Gastrocnemius medialis (tissue), 4 donors: ENCODE data around the gene SHKBP1.

ENCODE experiments used
- POLR2A ChIP-seq, 2 donors: fragments of 450-650 bp; IDR thresholded peaks; one replicate each; pipeline ENCODE4 v1.6.1; 2017; ENCODE audit warnings: antibody characterized with exemption in 2 of 2, mild to moderate bottlenecking in 2 of 2, moderate library complexity in 2 of 2
- TF ChIP-seq, protein P1 (sequence below), 5 experiments: fragments of 450-650 bp in 3 of 5; fragments of 200-600 bp in 2 of 5; sonication (generic) in 2 of 5; IDR thresholded peaks in 4 of 5; conservative IDR thresholded peaks in 1 of 5; 1 replicate in 4 of 5; 2 replicates in 1 of 5; pipeline ENCODE4 v1.5.1; 2016 to 2019; ENCODE audit warnings: antibody characterized with exemption in 5 of 5, mild to moderate bottlenecking in 3 of 5, moderate library complexity in 3 of 5

DNA sequence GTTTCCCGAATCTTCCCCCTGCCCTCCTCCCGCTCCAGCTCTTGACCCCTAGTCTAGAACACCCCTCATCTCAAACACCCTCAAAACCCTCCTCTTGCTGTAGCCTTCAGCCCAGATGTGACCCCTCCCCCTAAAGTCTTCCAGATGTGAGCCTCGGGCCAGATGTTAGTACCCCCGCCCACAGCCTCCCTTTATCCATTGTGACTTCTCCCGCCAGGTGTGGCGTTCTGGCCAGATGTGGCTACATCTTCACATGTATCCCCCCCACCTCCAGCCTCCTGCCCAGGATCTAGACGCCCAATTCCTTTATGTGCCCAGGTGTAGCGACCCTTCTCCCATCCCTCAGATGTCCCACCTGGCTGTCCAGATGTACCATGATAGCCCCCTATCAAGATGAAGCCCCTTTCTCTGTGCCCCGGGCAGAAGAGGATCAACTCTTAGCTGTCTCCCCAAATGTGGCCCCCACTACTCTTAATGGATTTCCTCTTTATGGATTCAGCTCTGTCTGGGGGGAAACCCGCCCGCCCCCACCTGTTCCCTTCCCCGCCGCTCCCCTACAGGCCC lies 24.0 kb downstream of the SHKBP1 start:
- TF ChIP-seq, protein P1, sequence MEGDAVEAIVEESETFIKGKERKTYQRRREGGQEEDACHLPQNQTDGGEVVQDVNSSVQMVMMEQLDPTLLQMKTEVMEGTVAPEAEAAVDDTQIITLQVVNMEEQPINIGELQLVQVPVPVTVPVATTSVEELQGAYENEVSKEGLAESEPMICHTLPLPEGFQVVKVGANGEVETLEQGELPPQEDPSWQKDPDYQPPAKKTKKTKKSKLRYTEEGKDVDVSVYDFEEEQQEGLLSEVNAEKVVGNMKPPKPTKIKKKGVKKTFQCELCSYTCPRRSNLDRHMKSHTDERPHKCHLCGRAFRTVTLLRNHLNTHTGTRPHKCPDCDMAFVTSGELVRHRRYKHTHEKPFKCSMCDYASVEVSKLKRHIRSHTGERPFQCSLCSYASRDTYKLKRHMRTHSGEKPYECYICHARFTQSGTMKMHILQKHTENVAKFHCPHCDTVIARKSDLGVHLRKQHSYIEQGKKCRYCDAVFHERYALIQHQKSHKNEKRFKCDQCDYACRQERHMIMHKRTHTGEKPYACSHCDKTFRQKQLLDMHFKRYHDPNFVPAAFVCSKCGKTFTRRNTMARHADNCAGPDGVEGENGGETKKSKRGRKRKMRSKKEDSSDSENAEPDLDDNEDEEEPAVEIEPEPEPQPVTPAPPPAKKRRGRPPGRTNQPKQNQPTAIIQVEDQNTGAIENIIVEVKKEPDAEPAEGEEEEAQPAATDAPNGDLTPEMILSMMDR (IDR thresholded peaks at IDR 0.05 in 4 of 5, conservative IDR thresholded peaks at IDR 0.05 in 1 of 5) = no peak
- TF ChIP-seq POLR2A (IDR thresholded peaks at IDR 0.05) = no peak
